Measurements from ENCODE around the gene SOBP.
"Not testable (repeated sequence)": the region's sequence is repeated elsewhere in the genome, so short reads cannot be mapped to it uniquely, and the experiment has no call there.

SOBP gene

GRCh38 chr6:107553121-107553520, 63.2 kb downstream of the SOBP start:
- not testable (repeated sequence) for DNase-seq (ENCODE audit: low read depth, low spot score)

- DNase-seq (ENCODE audit: low read depth, low spot score), result no peak
These were observed 64.4 kb downstream of the SOBP start for GRCh38 chr6:107554326-107554725.

GRCh38 chr6:107554918-107555317, 65.0 kb downstream of the SOBP start:
- DNase-seq (ENCODE audit: low read depth, low spot score), result no peak

- no peak for DNase-seq (ENCODE audit: low read depth, low spot score)
These were observed 65.5 kb downstream of the SOBP start for GRCh38 chr6:107555449-107555848.

GRCh38 chr6:107556082-107556481, 66.2 kb downstream of the SOBP start:
- DNase-seq (ENCODE audit: low read depth, low spot score), result no peak

GRCh38 chr6:107557698-107558097, 67.8 kb downstream of the SOBP start:
- no peak for DNase-seq (ENCODE audit: low read depth, low spot score)

GRCh38 chr6:107560657-107561056, 70.7 kb downstream of the SOBP start:
- DNase-seq (ENCODE audit: low read depth, low spot score), result peak; percentile 44

GRCh38 chr6:107561306-107561705, 71.4 kb downstream of the SOBP start:
- no peak for DNase-seq (ENCODE audit: low read depth, low spot score)

- DNase-seq (ENCODE audit: low read depth, low spot score), result no peak
These were observed 74.0 kb downstream of the SOBP start for GRCh38 chr6:107563694-107564588.

GRCh38 chr6:107564589-107564951, 74.7 kb downstream of the SOBP start:
- DNase-seq (ENCODE audit: low read depth, low spot score), result peak; percentile 21

GRCh38 chr6:107565165-107565723, 75.3 kb downstream of the SOBP start:
- DNase-seq (ENCODE audit: low read depth, low spot score), result no peak

- no peak for DNase-seq (ENCODE audit: low read depth, low spot score)
These were observed 77.7 kb downstream of the SOBP start for GRCh38 chr6:107567643-107568042.

- DNase-seq (ENCODE audit: low read depth, low spot score), result no peak
These were observed 79.6 kb downstream of the SOBP start for GRCh38 chr6:107569473-107569872.

- no peak for DNase-seq (ENCODE audit: low read depth, low spot score)
These were observed 81.4 kb downstream of the SOBP start for GRCh38 chr6:107571354-107571753.

GRCh38 chr6:107572886-107573285, 83.0 kb downstream of the SOBP start:
- DNase-seq (ENCODE audit: low read depth, low spot score), result no peak

- no peak for DNase-seq (ENCODE audit: low read depth, low spot score)
These were observed 84.9 kb downstream of the SOBP start for GRCh38 chr6:107574856-107575255.

- DNase-seq (ENCODE audit: low read depth, low spot score), result no peak
These were observed 86.9 kb downstream of the SOBP start for GRCh38 chr6:107576852-107577251.

GRCh38 chr6:107578642-107579341, 88.9 kb downstream of the SOBP start:
- DNase-seq (ENCODE audit: low read depth, low spot score), result no peak

- DNase-seq (ENCODE audit: low read depth, low spot score), result no peak
These were observed 89.6 kb downstream of the SOBP start for GRCh38 chr6:107579456-107580056.

- DNase-seq (ENCODE audit: low read depth, low spot score), result no peak
These were observed 92.2 kb downstream of the SOBP start for GRCh38 chr6:107582086-107582485.

GRCh38 chr6:107584726-107585125, 94.8 kb downstream of the SOBP start:
- no peak for DNase-seq (ENCODE audit: low read depth, low spot score)

- DNase-seq (ENCODE audit: low read depth, low spot score), result no peak
These were observed 96.0 kb downstream of the SOBP start for GRCh38 chr6:107585815-107586435.
